Measurements from ENCODE around the gene MTHFD1L.

DNA sequence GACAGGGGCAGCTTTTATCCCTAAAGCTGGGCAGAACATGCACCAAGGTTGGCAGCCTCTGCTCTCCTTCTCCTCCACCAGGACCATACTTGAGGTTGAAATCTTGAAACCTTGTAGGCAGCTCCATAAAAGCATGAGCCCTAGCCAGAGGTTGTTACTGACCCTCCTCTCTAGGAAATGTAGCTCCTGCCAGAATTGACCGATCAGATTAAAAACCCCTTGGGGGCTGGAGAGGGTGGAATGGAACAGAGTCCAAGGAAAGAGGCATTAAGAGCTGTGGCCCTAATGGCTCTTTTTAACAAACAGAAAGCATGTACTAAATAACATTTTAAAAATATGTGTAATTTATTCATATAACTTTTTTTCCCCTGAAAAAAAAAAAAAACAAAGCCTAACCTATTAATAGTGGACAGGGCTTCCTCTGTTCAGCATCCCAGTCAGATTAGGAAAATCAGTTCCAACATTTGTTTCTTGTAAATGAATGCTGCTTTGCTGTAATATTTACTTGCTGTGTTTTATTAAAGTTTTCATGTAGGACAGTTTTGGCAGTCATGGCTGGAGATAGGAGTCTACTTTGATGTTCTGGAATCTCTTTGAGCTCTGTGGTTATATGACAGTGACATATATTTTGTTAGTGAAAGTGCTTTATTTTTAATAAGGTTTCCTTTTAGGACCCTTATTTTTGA is 41.3 kb downstream of the MTHFD1L start:
- TF ChIP-seq EZH2 (IDR thresholded peaks at IDR 0.05; ENCODE audit: insufficient read depth, low read length) = no peak
- TF ChIP-seq, protein P1, sequence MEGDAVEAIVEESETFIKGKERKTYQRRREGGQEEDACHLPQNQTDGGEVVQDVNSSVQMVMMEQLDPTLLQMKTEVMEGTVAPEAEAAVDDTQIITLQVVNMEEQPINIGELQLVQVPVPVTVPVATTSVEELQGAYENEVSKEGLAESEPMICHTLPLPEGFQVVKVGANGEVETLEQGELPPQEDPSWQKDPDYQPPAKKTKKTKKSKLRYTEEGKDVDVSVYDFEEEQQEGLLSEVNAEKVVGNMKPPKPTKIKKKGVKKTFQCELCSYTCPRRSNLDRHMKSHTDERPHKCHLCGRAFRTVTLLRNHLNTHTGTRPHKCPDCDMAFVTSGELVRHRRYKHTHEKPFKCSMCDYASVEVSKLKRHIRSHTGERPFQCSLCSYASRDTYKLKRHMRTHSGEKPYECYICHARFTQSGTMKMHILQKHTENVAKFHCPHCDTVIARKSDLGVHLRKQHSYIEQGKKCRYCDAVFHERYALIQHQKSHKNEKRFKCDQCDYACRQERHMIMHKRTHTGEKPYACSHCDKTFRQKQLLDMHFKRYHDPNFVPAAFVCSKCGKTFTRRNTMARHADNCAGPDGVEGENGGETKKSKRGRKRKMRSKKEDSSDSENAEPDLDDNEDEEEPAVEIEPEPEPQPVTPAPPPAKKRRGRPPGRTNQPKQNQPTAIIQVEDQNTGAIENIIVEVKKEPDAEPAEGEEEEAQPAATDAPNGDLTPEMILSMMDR (IDR thresholded peaks at IDR 0.05; ENCODE audit: insufficient read depth, low read depth, low read length) = no peak

All from astrocyte (in vitro differentiated cells and primary cell).